ENCODE data around the gene HSD17B14. TPM values are rescaled to one million over a fixed set of nuclear protein-coding genes. Genes with fewer than 3 reads are reported as not detected.

The HSD17B14 gene
- total RNA-seq, 1 experiment from 2014 or later, result 3.9 TPM

GRCh38 chr19:48772503-48772953 is 63.8 kb downstream of the HSD17B14 start:
- no peak overlapping the region for H3K27ac ChIP-seq (ENCODE audit: low read depth, low read length)
- TF ChIP-seq ELF1 (IDR thresholded peaks at IDR 0.05; ENCODE audit: borderline replicate concordance, low read depth) (no peak), ZBTB33 (IDR thresholded peaks at IDR 0.05; ENCODE audit: extremely low read depth, insufficient replicate concordance, low read length) (no peak), SRF (IDR thresholded peaks at IDR 0.05; ENCODE audit: low read depth) (no peak), MAX (IDR thresholded peaks at IDR 0.05) (no peak), CBX3 (IDR thresholded peaks at IDR 0.05; ENCODE audit: low read depth) (no peak), TCF7L2 (IDR thresholded peaks at IDR 0.05; ENCODE audit: borderline replicate concordance, extremely low read depth, insufficient read depth, insufficient read length) (no peak), POLR2AphosphoS5 (IDR thresholded peaks at IDR 0.05; ENCODE audit: low read depth, low read length) (no peak), CTCF (IDR thresholded peaks at IDR 0.05 in 2 of 3, conservative IDR thresholded peaks at IDR 0.05 in 1 of 3; ENCODE audit: borderline replicate concordance in 1 of 3, insufficient read depth in 1 of 3, low read depth in 2 of 3, low read length in 2 of 3) (no peak), YY1 (IDR thresholded peaks at IDR 0.05; ENCODE audit: extremely low read depth, insufficient replicate concordance, low read depth, low read length) (no peak), ATF3 (IDR thresholded peaks at IDR 0.05) (no peak), ZFX (IDR thresholded peaks at IDR 0.05) (no peak), FOSL1 (IDR thresholded peaks at IDR 0.05; ENCODE audit: low read depth) (no peak), RAD21 (IDR thresholded peaks at IDR 0.05; ENCODE audit: low read depth) (no peak)
- no peaks in the 10 kb centered on the region for H3K9me3 ChIP-seq (ENCODE audit: control insufficient read depth in 1 of 2, insufficient read depth in 1 of 2, low read depth in 1 of 2, low read length in 2 of 2)
- no peak overlapping the region for H2AFZ ChIP-seq (ENCODE audit: low read depth, low read length, poor library complexity, severe bottlenecking)
- H3K36me3 ChIP-seq (ENCODE audit: control insufficient read depth in 1 of 2, insufficient read depth in 2 of 2, low read length in 2 of 2), result no peaks in the 10 kb centered on the region
- no peak for DNase-seq (ENCODE audit: low read depth, low spot score)
- no peaks in the 10 kb centered on the region for H3K27me3 ChIP-seq (ENCODE audit: insufficient read depth, low read length)
- no peaks in the 10 kb centered on the region for H4K20me1 ChIP-seq (ENCODE audit: insufficient read depth)
- H3K4me2 ChIP-seq (ENCODE audit: low read length), result no peak overlapping the region
- H3K4me1 ChIP-seq (ENCODE audit: control insufficient read depth in 1 of 2, insufficient read depth in 2 of 2, low read length in 2 of 2), result peaks cover 12 to 30% of the 10 kb centered on the region in 2 experiments
- no peak for ATAC-seq
- ChIA-PET POLR2A (no interaction called here), RAD21 (ENCODE audit: low non-redundant PET in 1 of 2, low total read pairs in 2 of 2, uncharacterized antibody in 2 of 2, unreplicated experiment in 2 of 2) (no interaction called here), CTCF (interaction anchor here (1.1 kb wide), 1 partner anchor 71 kb away, joined by 3 read pairs; no protein-coding TSS in a partner anchor)
- no peaks in the 10 kb centered on the region for H3K9me2 ChIP-seq (ENCODE audit: insufficient read depth)
- no peaks in the 10 kb centered on the region for H3K79me2 ChIP-seq (ENCODE audit: insufficient read depth, low read length)
- H3K4me3 ChIP-seq (replicated peaks in 1 of 2; ENCODE audit: low read depth in 1 of 2, low read length in 2 of 2), result no peak overlapping the region
- no peak overlapping the region for H3K9ac ChIP-seq (ENCODE audit: low read length)
- intact Hi-C loops (cut with micrococcal nuclease), result no loop called here
- no TSS peak for BruUV-seq (replicated peaks)

Data from HCT116 (cell line).